Keratinocyte (primary cell): ENCODE measurements around the gene GLI3. TPM values are rescaled to one million over a fixed set of nuclear protein-coding genes. Genes with fewer than 3 reads are reported as not detected.

Experiments used
- DNase-seq: peaks from one replicate; pipeline ENCODE4 v3.0.0-alpha.2; 2011; ENCODE audit warnings: low read depth, missing footprints, low spot score
- FAIRE-seq: peaks from 2 replicates; lab custom pipeline; 2011; peaks lifted over from hg19 to GRCh38; lab: Jason Lieb, UNC
- H2AFZ ChIP-seq: 2 replicates; pipeline ENCODE4 v1.6.0; 2012; ENCODE audit warnings: low read length, control low read depth, inconsistent platforms; ENCODE audit not compliant: control insufficient read depth
- H3K27ac ChIP-seq: 2 replicates; pipeline ENCODE4 v1.5.1; 2011; ENCODE audit warnings: low read length; ENCODE audit not compliant: control insufficient read depth, insufficient read depth
- H3K27me3 ChIP-seq: 3 replicates; pipeline ENCODE4 v1.6.0; 2011; ENCODE audit warnings: low read length; ENCODE audit not compliant: control insufficient read depth, insufficient read depth; ENCODE audit errors: extremely low read depth
- H3K36me3 ChIP-seq, 2 experiments: 2 replicates in 1 of 2; 3 replicates in 1 of 2; pipeline ENCODE4 v1.5.1; 2011; ENCODE audit warnings: low read length in 2 of 2, mild to moderate bottlenecking in 1 of 2; ENCODE audit not compliant: control insufficient read depth in 2 of 2, insufficient read depth in 2 of 2; ENCODE audit errors: extremely low read depth in 1 of 2
- H3K4me1 ChIP-seq: 3 replicates; pipeline ENCODE4 v1.5.1; 2011; ENCODE audit warnings: low read length; ENCODE audit not compliant: control insufficient read depth, insufficient read depth; ENCODE audit errors: extremely low read depth
- H3K4me2 ChIP-seq: 3 replicates; pipeline ENCODE4 v1.6.0; 2011; ENCODE audit warnings: low read depth, low read length; ENCODE audit not compliant: control insufficient read depth, insufficient read depth; ENCODE audit errors: extremely low read depth
- H3K4me3 ChIP-seq, 3 experiments: fragments of 200-600 bp in 1 of 3; sonication (generic) in 1 of 3; 2 replicates in 2 of 3; 3 replicates in 1 of 3; pipeline ENCODE4 v1.5.1; 2011 to 2016; ENCODE audit warnings: low read length in 3 of 3, mild to moderate bottlenecking in 3 of 3, control low read depth in 2 of 3, inconsistent platforms in 1 of 3, low read depth in 1 of 3, mixed read lengths in 1 of 3, mixed run types in 1 of 3, moderate library complexity in 1 of 3; ENCODE audit not compliant: control insufficient read depth in 2 of 3, insufficient read depth in 2 of 3; ENCODE audit errors: extremely low read depth in 1 of 3
- H3K79me2 ChIP-seq: 2 replicates; pipeline ENCODE4 v1.6.0; 2012; ENCODE audit warnings: low read length; ENCODE audit not compliant: control insufficient read depth, insufficient read depth
- H3K9ac ChIP-seq: 3 replicates; pipeline ENCODE4 v1.6.0; 2011; ENCODE audit warnings: low read length; ENCODE audit not compliant: control insufficient read depth, insufficient read depth; ENCODE audit errors: extremely low read depth
- H3K9me1 ChIP-seq: 3 replicates; pipeline ENCODE4 v1.6.0; 2011; ENCODE audit warnings: low read length; ENCODE audit not compliant: control insufficient read depth, insufficient read depth; ENCODE audit errors: extremely low read depth
- H3K9me3 ChIP-seq: 2 replicates; pipeline ENCODE4 v1.5.1; 2012; ENCODE audit warnings: low read depth, low read length; ENCODE audit not compliant: control insufficient read depth
- H4K20me1 ChIP-seq: 3 replicates; pipeline ENCODE4 v1.6.0; 2011; ENCODE audit warnings: low read length; ENCODE audit not compliant: control insufficient read depth, insufficient read depth; ENCODE audit errors: extremely low read depth
- EZH2 ChIP-seq: IDR thresholded peaks from one replicate; pipeline ENCODE4 v1.6.1; 2012; ENCODE audit warnings: inconsistent platforms, mild to moderate bottlenecking, low read length, moderate library complexity
- dilution Hi-C: fragments of 300-500 bp; cut with MboI; formaldehyde crosslinking; loops from one replicate; pipeline ENCODE4 v1.7.0; 2020; ENCODE audit warnings: low sequenced_read_pairs; ENCODE audit not compliant: extremely low pct_ligation_motif_present
- polyA plus RNA-seq, 5 experiments: library from polyadenylated mRNA; depleted of rRNA in 3 of 5; stranded (reverse) in 3 of 5; stranded (forward) in 1 of 5; unstranded in 1 of 5; fragments of >200 nt; gene quantifications; 1 replicate in 1 of 5; 2 replicates in 3 of 5; 3 replicates in 1 of 5; pipeline versions ENCODE4 v1.2.1 to v1.2.3, GENCODE V29; 2011 to 2012; ENCODE audit warnings: missing spikeins in 2 of 5, low read depth in 1 of 5, low replicate concordance in 1 of 5
- TF ChIP-seq, protein P1 (sequence below), 3 experiments: IDR thresholded peaks in 1 of 3; conservative IDR thresholded peaks in 1 of 3; optimal IDR thresholded peaks in 1 of 3; 2 replicates in 2 of 3; 3 replicates in 1 of 3; pipeline versions ENCODE3 to v1.5.1; 2011; ENCODE audit warnings: low read length in 3 of 3, mild to moderate bottlenecking in 3 of 3, moderate library complexity in 2 of 3, control low read depth in 1 of 3, inconsistent platforms in 1 of 3; ENCODE audit not compliant: insufficient read depth in 2 of 3; ENCODE audit errors: extremely low read depth in 1 of 3

GLI3 gene
- polyA plus RNA-seq, 1 donor (not counting 4 experiments of a cell fraction or from before 2014, with no cell fraction given) = 3.6 TPM

- TF ChIP-seq, protein P1, sequence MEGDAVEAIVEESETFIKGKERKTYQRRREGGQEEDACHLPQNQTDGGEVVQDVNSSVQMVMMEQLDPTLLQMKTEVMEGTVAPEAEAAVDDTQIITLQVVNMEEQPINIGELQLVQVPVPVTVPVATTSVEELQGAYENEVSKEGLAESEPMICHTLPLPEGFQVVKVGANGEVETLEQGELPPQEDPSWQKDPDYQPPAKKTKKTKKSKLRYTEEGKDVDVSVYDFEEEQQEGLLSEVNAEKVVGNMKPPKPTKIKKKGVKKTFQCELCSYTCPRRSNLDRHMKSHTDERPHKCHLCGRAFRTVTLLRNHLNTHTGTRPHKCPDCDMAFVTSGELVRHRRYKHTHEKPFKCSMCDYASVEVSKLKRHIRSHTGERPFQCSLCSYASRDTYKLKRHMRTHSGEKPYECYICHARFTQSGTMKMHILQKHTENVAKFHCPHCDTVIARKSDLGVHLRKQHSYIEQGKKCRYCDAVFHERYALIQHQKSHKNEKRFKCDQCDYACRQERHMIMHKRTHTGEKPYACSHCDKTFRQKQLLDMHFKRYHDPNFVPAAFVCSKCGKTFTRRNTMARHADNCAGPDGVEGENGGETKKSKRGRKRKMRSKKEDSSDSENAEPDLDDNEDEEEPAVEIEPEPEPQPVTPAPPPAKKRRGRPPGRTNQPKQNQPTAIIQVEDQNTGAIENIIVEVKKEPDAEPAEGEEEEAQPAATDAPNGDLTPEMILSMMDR (optimal IDR thresholded peaks at IDR 0.05 in 1 of 3, IDR thresholded peaks at IDR 0.05 in 1 of 3, conservative IDR thresholded peaks at IDR 0.05 in 1 of 3; ENCODE audit: extremely low read depth in 1 of 3, insufficient read depth in 2 of 3, low read length in 3 of 3) = no peak
- TF ChIP-seq EZH2 = no peak
- dilution Hi-C loops = no loop called here
- FAIRE-seq (no peak), DNase-seq (no peak)
- Histone ChIP-seq H4K20me1 (no peaks in the 10 kb centered on the region), H3K4me1 (peaks cover 11% of the 10 kb centered on the region), H3K79me2 (no peaks in the 10 kb centered on the region), H3K27ac (no peak overlapping the region), H3K4me3 (no peak overlapping the region), H2AFZ (no peak overlapping the region), H3K36me3 (no peaks in the 10 kb centered on the region), H3K27me3 (no peaks in the 10 kb centered on the region), H3K9ac (no peak overlapping the region), H3K4me2 (no peak overlapping the region), H3K9me1 (no peaks in the 10 kb centered on the region), H3K9me3 (no peaks in the 10 kb centered on the region)
These were observed 32.2 kb upstream of the GLI3 start for GRCh38 chr7:42269161-42269560.

DNA sequence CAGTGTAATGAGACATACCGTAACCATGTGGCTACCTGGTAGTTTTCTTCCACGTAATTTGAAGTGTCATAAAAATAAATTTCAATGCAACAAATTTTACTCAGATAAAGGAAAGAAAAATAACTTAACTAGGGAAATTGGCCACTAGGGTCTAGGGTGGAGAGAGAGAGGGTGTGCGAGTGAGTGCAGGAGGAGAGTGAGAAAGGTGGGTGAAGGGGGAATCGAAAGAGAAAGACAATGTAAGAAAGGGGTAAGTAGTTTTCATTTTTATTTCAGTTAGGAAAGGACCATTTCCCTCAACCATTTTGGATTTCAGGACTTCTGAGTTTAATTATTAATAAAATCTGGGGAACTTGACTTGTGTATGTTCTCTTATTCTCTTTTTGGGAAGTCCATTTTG, 27.7 kb upstream of the GLI3 start:
- H3K9me1 ChIP-seq = no peaks in the 10 kb centered on the region
- dilution Hi-C loops = no loop called here

More for the DNA sequence above, 27.7 kb upstream of the GLI3 start:
- no peak for DNase-seq
- Histone ChIP-seq H3K27ac (no peak overlapping the region), H3K9ac (no peak overlapping the region), H3K4me3 (no peak overlapping the region), H3K79me2 (no peaks in the 10 kb centered on the region), H3K9me3 (no peaks in the 10 kb centered on the region), H3K4me2 (no peak overlapping the region), H3K36me3 (no peaks in the 10 kb centered on the region), H4K20me1 (no peaks in the 10 kb centered on the region), H3K27me3 (no peaks in the 10 kb centered on the region), H2AFZ (no peak overlapping the region), H3K4me1 (peaks cover 13% of the 10 kb centered on the region)
- no peak for FAIRE-seq
- TF ChIP-seq EZH2 = no peak
- TF ChIP-seq, protein P1 (optimal IDR thresholded peaks at IDR 0.05 in 1 of 3, IDR thresholded peaks at IDR 0.05 in 1 of 3, conservative IDR thresholded peaks at IDR 0.05 in 1 of 3; ENCODE audit: extremely low read depth in 1 of 3, insufficient read depth in 2 of 3, low read length in 3 of 3) = no peak
